ENCODE measurements around the gene HTT-AS. TPM values are rescaled to one million over a fixed set of nuclear protein-coding genes. Genes with fewer than 3 reads are reported as not detected.

HTT-AS gene
- total and polyA plus RNA-seq, 2 of the 13 experiments (the other 11 are each of a cell fraction or from before 2014, with no cell fraction given) = not detected

DNA sequence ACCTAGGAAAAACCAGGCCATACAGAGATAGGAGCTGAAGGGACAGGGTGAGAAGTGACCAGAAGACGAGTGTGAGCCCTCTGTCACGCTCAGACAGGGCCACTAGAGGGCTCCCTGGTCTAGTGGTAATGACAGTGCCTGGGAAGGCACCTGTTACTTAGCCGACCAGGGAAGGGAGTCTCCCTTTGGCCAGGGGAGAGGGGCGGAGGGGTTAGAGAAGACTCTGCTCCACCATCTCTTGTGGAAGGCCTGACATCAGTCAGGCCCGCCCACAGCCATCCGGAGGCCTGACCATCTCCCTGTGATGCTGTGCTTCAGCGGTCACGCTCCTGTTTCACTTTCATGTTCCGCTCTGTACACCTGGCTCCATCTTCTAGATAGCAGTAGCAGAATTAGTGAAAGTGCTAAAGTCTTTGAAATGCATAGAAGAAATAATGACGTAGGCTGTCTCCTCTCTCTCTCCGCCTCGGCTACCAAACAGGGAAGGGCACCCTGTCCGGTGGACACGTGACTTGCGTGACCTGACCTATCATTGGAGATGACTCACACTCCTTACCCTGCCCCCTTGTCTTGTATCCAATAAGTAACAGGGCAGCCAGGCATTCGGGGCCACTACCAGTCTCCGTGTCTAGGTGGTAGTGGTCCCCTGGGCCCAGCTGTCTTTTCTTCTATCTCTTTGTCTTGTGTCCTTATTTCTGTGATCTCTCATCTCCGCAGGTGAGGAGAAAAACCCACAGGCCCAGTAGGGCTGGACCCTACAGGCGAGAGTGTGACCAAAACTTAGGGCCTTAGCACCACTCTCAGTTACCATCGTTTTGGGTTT lies 26.7 kb downstream of the HTT-AS start (continued):
- TF ChIP-seq, protein P1, sequence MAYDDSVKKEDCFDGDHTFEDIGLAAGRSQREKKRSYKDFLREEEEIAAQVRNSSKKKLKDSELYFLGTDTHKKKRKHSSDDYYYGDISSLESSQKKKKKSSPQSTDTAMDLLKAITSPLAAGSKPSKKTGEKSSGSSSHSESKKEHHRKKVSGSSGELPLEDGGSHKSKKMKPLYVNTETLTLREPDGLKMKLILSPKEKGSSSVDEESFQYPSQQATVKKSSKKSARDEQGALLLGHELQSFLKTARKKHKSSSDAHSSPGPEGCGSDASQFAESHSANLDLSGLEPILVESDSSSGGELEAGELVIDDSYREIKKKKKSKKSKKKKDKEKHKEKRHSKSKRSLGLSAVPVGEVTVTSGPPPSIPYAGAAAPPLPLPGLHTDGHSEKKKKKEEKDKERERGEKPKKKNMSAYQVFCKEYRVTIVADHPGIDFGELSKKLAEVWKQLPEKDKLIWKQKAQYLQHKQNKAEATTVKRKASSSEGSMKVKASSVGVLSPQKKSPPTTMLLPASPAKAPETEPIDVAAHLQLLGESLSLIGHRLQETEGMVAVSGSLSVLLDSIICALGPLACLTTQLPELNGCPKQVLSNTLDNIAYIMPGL (CRISPR knock-in tag; IDR thresholded peaks at IDR 0.05; ENCODE audit: borderline replicate concordance in 1 of 2, low read depth in 1 of 2) = peak; percentile 55 to 71; a peak in 3 of 4 replicates
- TF ChIP-seq KLF15 (CRISPR knock-in tag; IDR thresholded peaks at IDR 0.05; ENCODE audit: borderline replicate concordance) = no peak
- no peak for TF ChIP-seq ONECUT2 (CRISPR knock-in tag; IDR thresholded peaks at IDR 0.05)
- no peak for TF ChIP-seq ZNF737 (CRISPR knock-in tag; IDR thresholded peaks at IDR 0.05; ENCODE audit: borderline replicate concordance)
- TF ChIP-seq HNRNPUL1 (IDR thresholded peaks at IDR 0.05; ENCODE audit: low read depth, low read length) = no peak
- TF ChIP-seq, protein P2, sequence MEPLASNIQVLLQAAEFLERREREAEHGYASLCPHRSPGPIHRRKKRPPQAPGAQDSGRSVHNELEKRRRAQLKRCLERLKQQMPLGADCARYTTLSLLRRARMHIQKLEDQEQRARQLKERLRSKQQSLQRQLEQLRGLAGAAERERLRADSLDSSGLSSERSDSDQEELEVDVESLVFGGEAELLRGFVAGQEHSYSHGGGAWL (CRISPR knock-in tag; IDR thresholded peaks at IDR 0.05) = no peak
- TF ChIP-seq MBNL3 (CRISPR knock-in tag; conservative IDR thresholded peaks at IDR 0.05) = no peak
- TF ChIP-seq, protein P3, sequence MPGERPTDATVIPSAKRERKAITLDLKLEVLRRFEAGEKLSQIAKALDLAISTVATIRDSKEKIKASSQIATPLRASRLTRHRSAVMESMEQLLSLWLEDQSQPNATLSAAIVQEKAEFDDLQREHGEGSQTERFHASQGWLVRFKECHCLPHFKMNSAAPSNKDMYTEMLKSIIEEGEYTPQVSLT (CRISPR knock-in tag; IDR thresholded peaks at IDR 0.05; ENCODE audit: borderline replicate concordance, low read depth) = no peak
- no peak for TF ChIP-seq REL (CRISPR knock-in tag; conservative IDR thresholded peaks at IDR 0.05)
- TF ChIP-seq, protein P4, sequence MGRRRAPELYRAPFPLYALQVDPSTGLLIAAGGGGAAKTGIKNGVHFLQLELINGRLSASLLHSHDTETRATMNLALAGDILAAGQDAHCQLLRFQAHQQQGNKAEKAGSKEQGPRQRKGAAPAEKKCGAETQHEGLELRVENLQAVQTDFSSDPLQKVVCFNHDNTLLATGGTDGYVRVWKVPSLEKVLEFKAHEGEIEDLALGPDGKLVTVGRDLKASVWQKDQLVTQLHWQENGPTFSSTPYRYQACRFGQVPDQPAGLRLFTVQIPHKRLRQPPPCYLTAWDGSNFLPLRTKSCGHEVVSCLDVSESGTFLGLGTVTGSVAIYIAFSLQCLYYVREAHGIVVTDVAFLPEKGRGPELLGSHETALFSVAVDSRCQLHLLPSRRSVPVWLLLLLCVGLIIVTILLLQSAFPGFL (CRISPR knock-in tag; IDR thresholded peaks at IDR 0.05) = no peak
- no peak for TF ChIP-seq CC2D1A (CRISPR knock-in tag; IDR thresholded peaks at IDR 0.05)
- TF ChIP-seq KLF11 (CRISPR knock-in tag; IDR thresholded peaks at IDR 0.05) = no peak
- TF ChIP-seq, protein P5, sequence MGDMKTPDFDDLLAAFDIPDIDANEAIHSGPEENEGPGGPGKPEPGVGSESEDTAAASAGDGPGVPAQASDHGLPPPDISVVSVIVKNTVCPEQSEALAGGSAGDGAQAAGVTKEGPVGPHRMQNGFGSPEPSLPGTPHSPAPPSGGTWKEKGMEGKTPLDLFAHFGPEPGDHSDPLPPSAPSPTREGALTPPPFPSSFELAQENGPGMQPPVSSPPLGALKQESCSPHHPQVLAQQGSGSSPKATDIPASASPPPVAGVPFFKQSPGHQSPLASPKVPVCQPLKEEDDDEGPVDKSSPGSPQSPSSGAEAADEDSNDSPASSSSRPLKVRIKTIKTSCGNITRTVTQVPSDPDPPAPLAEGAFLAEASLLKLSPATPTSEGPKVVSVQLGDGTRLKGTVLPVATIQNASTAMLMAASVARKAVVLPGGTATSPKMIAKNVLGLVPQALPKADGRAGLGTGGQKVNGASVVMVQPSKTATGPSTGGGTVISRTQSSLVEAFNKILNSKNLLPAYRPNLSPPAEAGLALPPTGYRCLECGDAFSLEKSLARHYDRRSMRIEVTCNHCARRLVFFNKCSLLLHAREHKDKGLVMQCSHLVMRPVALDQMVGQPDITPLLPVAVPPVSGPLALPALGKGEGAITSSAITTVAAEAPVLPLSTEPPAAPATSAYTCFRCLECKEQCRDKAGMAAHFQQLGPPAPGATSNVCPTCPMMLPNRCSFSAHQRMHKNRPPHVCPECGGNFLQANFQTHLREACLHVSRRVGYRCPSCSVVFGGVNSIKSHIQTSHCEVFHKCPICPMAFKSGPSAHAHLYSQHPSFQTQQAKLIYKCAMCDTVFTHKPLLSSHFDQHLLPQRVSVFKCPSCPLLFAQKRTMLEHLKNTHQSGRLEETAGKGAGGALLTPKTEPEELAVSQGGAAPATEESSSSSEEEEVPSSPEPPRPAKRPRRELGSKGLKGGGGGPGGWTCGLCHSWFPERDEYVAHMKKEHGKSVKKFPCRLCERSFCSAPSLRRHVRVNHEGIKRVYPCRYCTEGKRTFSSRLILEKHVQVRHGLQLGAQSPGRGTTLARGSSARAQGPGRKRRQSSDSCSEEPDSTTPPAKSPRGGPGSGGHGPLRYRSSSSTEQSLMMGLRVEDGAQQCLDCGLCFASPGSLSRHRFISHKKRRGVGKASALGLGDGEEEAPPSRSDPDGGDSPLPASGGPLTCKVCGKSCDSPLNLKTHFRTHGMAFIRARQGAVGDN (CRISPR knock-in tag; IDR thresholded peaks at IDR 0.05) = peak; percentile 50
- TF ChIP-seq ZNF816 (CRISPR knock-in tag; IDR thresholded peaks at IDR 0.05; ENCODE audit: borderline replicate concordance) = no peak
- no peak for TF ChIP-seq NR2F6 (IDR thresholded peaks at IDR 0.05)
- 0 out of 2 replicates have a peak, but pooled peaks have one; percentile 16 for TF ChIP-seq NR2F6 (CRISPR knock-in tag; IDR thresholded peaks at IDR 0.05)
- peak; percentile 16; the same call in 1 of the 2 replicates for TF ChIP-seq RXRB (CRISPR knock-in tag; IDR thresholded peaks at IDR 0.05; ENCODE audit: borderline replicate concordance)
- TF ChIP-seq, protein P6, sequence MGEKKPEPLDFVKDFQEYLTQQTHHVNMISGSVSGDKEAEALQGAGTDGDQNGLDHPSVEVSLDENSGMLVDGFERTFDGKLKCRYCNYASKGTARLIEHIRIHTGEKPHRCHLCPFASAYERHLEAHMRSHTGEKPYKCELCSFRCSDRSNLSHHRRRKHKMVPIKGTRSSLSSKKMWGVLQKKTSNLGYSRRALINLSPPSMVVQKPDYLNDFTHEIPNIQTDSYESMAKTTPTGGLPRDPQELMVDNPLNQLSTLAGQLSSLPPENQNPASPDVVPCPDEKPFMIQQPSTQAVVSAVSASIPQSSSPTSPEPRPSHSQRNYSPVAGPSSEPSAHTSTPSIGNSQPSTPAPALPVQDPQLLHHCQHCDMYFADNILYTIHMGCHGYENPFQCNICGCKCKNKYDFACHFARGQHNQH (CRISPR knock-in tag; IDR thresholded peaks at IDR 0.05) = 0 out of 2 replicates have a peak, but pooled peaks have one; percentile 52
- TF ChIP-seq ZNF121 (CRISPR knock-in tag; IDR thresholded peaks at IDR 0.05) = no peak
